ENCODE data around the gene BOK. TPM values are rescaled to one million over a fixed set of nuclear protein-coding genes. Genes with fewer than 3 reads are reported as not detected.
"Not testable (repeated sequence)": the region's sequence is repeated elsewhere in the genome, so short reads cannot be mapped to it uniquely, and the experiment has no call there.

BOK gene
- polyA plus RNA-seq, 1 experiment: 42.9 TPM

- ChIA-PET CTCF (no interaction called here), POLR2A (no interaction called here)
- Histone ChIP-seq H3K4me3 (ENCODE audit: low read depth, low read length) (no peak overlapping the region), H3K27me3 (ENCODE audit: control insufficient read depth, insufficient read depth, low read length) (no peaks in the 10 kb centered on the region), H3K36me3 (ENCODE audit: control insufficient read depth, insufficient read depth, low read length) (peaks cover 17% of the 10 kb centered on the region)
- no peak for DNase-seq (ENCODE audit: low read depth)
- TF ChIP-seq CTCF (IDR thresholded peaks at IDR 0.05; ENCODE audit: insufficient read depth, low read depth, low read length): no peak
Observed at GRCh38 chr2:241566468-241566867, 7.9 kb downstream of the BOK start.

- CTCF ChIA-PET: interaction anchor here (0.6 kb wide), 1 partner anchor 133 kb away, joined by 4 read pairs; no protein-coding TSS in a partner anchor
- H3K4me3 ChIP-seq (ENCODE audit: low read depth, low read length); POLR2A ChIA-PET; H3K27me3 ChIP-seq (ENCODE audit: control insufficient read depth, insufficient read depth, low read length); DNase-seq (ENCODE audit: low read depth): not testable (repeated sequence)
- H3K36me3 ChIP-seq (ENCODE audit: control insufficient read depth, insufficient read depth, low read length): peaks cover 17% of the 10 kb centered on the region
Observed at GRCh38 chr2:241567266-241567665, 8.7 kb downstream of the BOK start.

GRCh38 chr2:241567776-241568175, 9.2 kb downstream of the BOK start:
- H3K4me3 ChIP-seq (ENCODE audit: low read depth, low read length): no peak overlapping the region
- ChIA-PET CTCF (interaction anchor here (0.6 kb wide), 2 partner anchors 132 to 1097 kb away, joined by 3 to 4 read pairs; no protein-coding TSS in a partner anchor), POLR2A (no interaction called here)
- no peak for DNase-seq (ENCODE audit: low read depth)
- no peak for TF ChIP-seq CTCF (IDR thresholded peaks at IDR 0.05; ENCODE audit: insufficient read depth, low read depth, low read length)
- peaks cover 19% of the 10 kb centered on the region for H3K36me3 ChIP-seq (ENCODE audit: control insufficient read depth, insufficient read depth, low read length)
- H3K27me3 ChIP-seq (ENCODE audit: control insufficient read depth, insufficient read depth, low read length): no peaks in the 10 kb centered on the region

GRCh38 chr2:241568726-241569125, 10.2 kb downstream of the BOK start:
- H3K4me3 ChIP-seq (ENCODE audit: low read depth, low read length): no peak overlapping the region
- DNase-seq (ENCODE audit: low read depth): no peak
- H3K36me3 ChIP-seq (ENCODE audit: control insufficient read depth, insufficient read depth, low read length): peaks cover 19% of the 10 kb centered on the region
- POLR2A ChIA-PET: no interaction called here
- TF ChIP-seq CTCF (IDR thresholded peaks at IDR 0.05; ENCODE audit: insufficient read depth, low read depth, low read length): no peak
- no peaks in the 10 kb centered on the region for H3K27me3 ChIP-seq (ENCODE audit: control insufficient read depth, insufficient read depth, low read length)
- CTCF ChIA-PET: no interaction called here

- DNase-seq (ENCODE audit: low read depth): no peak
- CTCF ChIA-PET: no interaction called here
- H3K27me3 ChIP-seq (ENCODE audit: control insufficient read depth, insufficient read depth, low read length): no peaks in the 10 kb centered on the region
- no peak overlapping the region for H3K4me3 ChIP-seq (ENCODE audit: low read depth, low read length)
- no peak for TF ChIP-seq CTCF (IDR thresholded peaks at IDR 0.05; ENCODE audit: insufficient read depth, low read depth, low read length)
- H3K36me3 ChIP-seq (ENCODE audit: control insufficient read depth, insufficient read depth, low read length): peaks cover 18% of the 10 kb centered on the region
- POLR2A ChIA-PET: no interaction called here
Observed at GRCh38 chr2:241569831-241570281, 11.3 kb downstream of the BOK start.

- ChIA-PET CTCF (no interaction called here), POLR2A (no interaction called here)
- no peak overlapping the region for H3K4me3 ChIP-seq (ENCODE audit: low read depth, low read length)
- H3K27me3 ChIP-seq (ENCODE audit: control insufficient read depth, insufficient read depth, low read length): no peaks in the 10 kb centered on the region
- peaks cover 18% of the 10 kb centered on the region for H3K36me3 ChIP-seq (ENCODE audit: control insufficient read depth, insufficient read depth, low read length)
- TF ChIP-seq CTCF (IDR thresholded peaks at IDR 0.05; ENCODE audit: insufficient read depth, low read depth, low read length): no peak
- no peak for DNase-seq (ENCODE audit: low read depth)
Observed at GRCh38 chr2:241570961-241571581, 12.5 kb downstream of the BOK start.

Measured in BJ (cell line).